COR-L47 (cell line): Measurements from ENCODE around the gene KNSTRN.

Experiments used
- DNase-seq: peaks from one replicate; lab custom pipeline; 2025; lab: John Stamatoyannopoulos, UW

The KNSTRN gene

GRCh38 chr15:40366457-40367370, 15.8 kb upstream of the KNSTRN start:
- DNase-seq = no peak

GRCh38 chr15:40367371-40367685, 15.2 kb upstream of the KNSTRN start:
- DNase-seq = no peak

GRCh38 chr15:40367686-40368611, 14.6 kb upstream of the KNSTRN start:
- DNase-seq = no peak

- DNase-seq = no peak
These were observed 13.6 kb upstream of the KNSTRN start for GRCh38 chr15:40368719-40369473.

GRCh38 chr15:40369474-40369869, 13.0 kb upstream of the KNSTRN start:
- DNase-seq = no peak

- no peak for DNase-seq
These were observed 12.6 kb upstream of the KNSTRN start for GRCh38 chr15:40369971-40370370.

GRCh38 chr15:40372981-40373380, 9.5 kb upstream of the KNSTRN start:
- no peak for DNase-seq

- no peak for DNase-seq
These were observed 4.9 kb upstream of the KNSTRN start for GRCh38 chr15:40377606-40378005.

GRCh38 chr15:40379374-40379773, 3.1 kb upstream of the KNSTRN start:
- no peak for DNase-seq

GRCh38 chr15:40379853-40380252, 2.7 kb upstream of the KNSTRN start:
- DNase-seq = no peak

- DNase-seq = no peak
These were observed 1.9 kb upstream of the KNSTRN start for GRCh38 chr15:40380636-40381035.

- DNase-seq = no peak
These were observed 547 bp upstream of the KNSTRN start for GRCh38 chr15:40381818-40382529.

- no peak for DNase-seq
These were observed 4.0 kb downstream of the KNSTRN start for GRCh38 chr15:40386480-40386879.

GRCh38 chr15:40388941-40389823, 6.7 kb downstream of the KNSTRN start:
- no peak for DNase-seq

- no peak for DNase-seq
These were observed 7.5 kb downstream of the KNSTRN start for GRCh38 chr15:40389824-40390595.

GRCh38 chr15:40392986-40393948, 10.7 kb downstream of the KNSTRN start:
- DNase-seq = no peak

- no peak for DNase-seq
These were observed 15.3 kb downstream of the KNSTRN start for GRCh38 chr15:40397688-40398412.

- DNase-seq = no peak
These were observed 15.9 kb downstream of the KNSTRN start for GRCh38 chr15:40398413-40398873.
